Measurements from ENCODE around the gene RSKR. TPM values are rescaled to one million over a fixed set of nuclear protein-coding genes. Genes with fewer than 3 reads are reported as not detected.
"Not testable (repeated sequence)": the region's sequence is repeated elsewhere in the genome, so short reads cannot be mapped to it uniquely, and the experiment has no call there.

Gene RSKR
- total RNA-seq, 2 donors from 2014 or later: 29.7 to 32.2 TPM

DNA sequence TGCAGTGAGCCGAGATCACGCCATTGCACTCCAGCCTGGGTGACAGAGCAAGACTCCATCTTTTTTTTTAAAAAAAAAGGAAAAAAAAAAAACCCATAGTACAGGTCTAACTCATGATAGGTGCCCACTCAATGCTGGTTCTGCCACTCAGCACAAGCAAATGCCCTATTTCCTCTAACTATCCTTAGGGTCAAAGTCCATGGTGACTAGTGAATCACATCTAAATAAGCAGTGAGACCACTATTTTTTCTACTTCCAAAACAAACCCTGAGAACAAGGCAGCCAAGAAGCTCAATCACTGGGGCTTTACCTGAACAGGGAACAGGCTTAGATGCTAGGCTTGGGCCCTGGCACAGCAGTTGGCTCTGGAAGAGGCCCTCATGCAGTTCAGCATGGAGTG is 27.6 kb upstream of the RSKR start:
- Mint-ChIP-seq H3K9me3 (no peaks in the 10 kb centered on the region), H3K27ac (peak overlapping the region in 1 of 2 donors; percentile 85), H3K36me3 (peaks cover 42 to 57% of the 10 kb centered on the region in 2 donors)
- DNase-seq (ENCODE audit: low spot score in 2 of 2) (no peak), ATAC-seq (no peak)

DNA sequence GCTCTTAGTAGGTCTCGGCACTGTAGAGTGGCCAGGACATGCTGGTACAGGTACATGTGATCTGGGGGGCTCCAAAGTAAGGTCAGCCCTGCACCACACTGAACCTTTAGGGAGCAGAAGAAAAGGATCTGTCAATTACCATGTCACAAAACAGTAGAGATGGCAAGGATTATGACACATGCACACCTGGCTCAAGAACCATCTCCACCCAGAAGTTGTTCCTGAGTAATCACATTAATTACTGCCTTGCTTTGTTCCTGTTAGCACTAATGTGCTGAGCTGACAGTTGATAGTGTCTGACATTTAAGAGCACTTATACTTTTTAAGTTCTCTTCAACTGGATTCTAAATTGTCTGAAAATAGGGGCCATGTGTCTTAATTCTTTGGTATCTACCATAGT is 21.5 kb upstream of the RSKR start:
- Mint-ChIP-seq H3K36me3 (peaks cover 32 to 48% of the 10 kb centered on the region in 2 donors), H3K9me3 (no peaks in the 10 kb centered on the region), H3K27ac (no peak overlapping the region)
- ATAC-seq (no peak), DNase-seq (ENCODE audit: low spot score in 2 of 2) (no peak)

DNA sequence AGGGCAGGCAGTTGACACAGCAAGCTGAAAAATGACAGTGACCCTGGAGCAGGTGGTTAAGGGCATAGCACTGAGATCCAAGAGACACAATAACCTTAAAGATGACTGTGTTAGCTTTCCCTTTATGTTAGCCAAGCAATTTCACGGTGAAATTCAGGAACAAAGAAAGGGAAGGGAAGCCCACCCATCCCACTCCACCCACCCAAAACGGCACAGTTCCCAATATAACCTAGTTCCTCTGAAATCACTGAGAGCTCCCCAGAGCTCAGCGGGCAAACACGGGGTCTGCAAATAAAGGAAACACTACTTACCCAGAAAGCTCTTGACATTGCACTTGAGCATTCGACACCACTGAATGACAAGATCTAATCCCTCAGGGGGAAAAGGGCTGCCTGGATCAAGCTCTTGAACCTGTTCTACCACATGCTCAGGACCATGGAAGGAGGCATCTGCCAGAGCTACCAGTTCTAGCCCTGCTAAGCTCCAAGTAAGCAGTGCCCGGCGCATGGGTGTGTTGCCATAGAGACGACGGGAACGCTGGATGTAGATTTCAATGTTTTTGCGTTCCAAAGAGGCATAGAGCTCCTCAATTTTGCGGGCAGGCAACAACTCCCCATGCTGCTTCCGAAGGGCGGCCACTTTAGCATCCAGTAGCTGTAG is 20.4 kb upstream of the RSKR start:
- DNase-seq (ENCODE audit: low spot score in 2 of 2) (no peak), ATAC-seq (no peak)
- no peak overlapping the region for H3K27ac Mint-ChIP-seq
- H3K9me3 Mint-ChIP-seq: no peaks in the 10 kb centered on the region
- peaks cover 25 to 40% of the 10 kb centered on the region in 2 donors for H3K36me3 Mint-ChIP-seq

GRCh38 chr17:28626818-28627217 is 12.8 kb upstream of the RSKR start:
- DNase-seq (ENCODE audit: low spot score in 2 of 2): no peak
- peaks cover 6 to 15% of the 10 kb centered on the region in 2 donors for H3K36me3 Mint-ChIP-seq
- H3K27ac Mint-ChIP-seq: peak overlapping the region; percentile 49 to 58
- no peak for ATAC-seq
- no peaks in the 10 kb centered on the region for H3K9me3 Mint-ChIP-seq

DNA sequence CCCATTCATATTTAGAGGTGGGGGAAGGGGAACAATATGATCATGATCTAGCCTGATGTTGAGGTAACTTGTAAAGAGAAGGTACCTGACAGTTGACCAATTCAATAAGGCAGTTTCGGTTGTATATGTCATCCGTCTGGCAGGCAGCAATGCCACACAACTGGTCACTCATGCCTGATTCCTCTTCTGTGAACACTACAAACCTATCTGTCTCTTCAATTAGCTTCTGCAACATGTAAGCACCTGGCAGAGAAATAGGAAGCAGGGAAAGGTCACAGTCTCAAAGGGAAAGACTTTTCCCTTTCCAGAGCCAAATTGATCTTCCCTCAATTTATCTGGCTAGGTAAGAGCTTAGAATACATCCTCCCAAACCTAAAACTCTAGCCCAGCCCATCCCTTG is 10.2 kb upstream of the RSKR start:
- Mint-ChIP-seq H3K9me3 (no peaks in the 10 kb centered on the region), H3K27ac (no peak overlapping the region), H3K36me3 (peaks cover 6 to 22% of the 10 kb centered on the region in 2 donors)
- ATAC-seq (no peak), DNase-seq (ENCODE audit: low spot score in 2 of 2) (no peak)

GRCh38 chr17:28623696-28624095 is 9.7 kb upstream of the RSKR start:
- no peaks in the 10 kb centered on the region for H3K9me3 Mint-ChIP-seq
- no peak overlapping the region for H3K27ac Mint-ChIP-seq
- DNase-seq (ENCODE audit: low spot score in 2 of 2) (no peak), ATAC-seq (no peak)
- H3K36me3 Mint-ChIP-seq: peaks cover 6 to 22% of the 10 kb centered on the region in 2 donors

DNA sequence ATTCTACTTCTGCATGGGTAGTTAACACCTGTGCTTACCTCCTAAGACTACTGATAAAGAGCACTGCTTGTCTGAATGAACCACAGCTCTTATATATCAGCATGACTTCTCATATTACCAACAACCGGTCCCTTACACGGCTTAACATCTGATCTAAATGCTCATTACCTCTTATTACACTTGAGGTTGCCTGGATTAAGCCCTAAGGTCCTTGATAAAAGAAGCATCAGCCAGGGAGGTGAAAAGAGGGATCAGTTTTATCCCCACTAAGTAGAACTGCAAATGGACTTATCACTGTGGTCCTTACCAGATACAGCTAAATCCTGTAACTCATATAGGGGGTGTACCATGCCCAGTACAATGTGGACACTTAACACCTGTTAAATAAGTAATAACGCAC is 8.2 kb upstream of the RSKR start:
- Mint-ChIP-seq H3K36me3 (peaks cover 3 to 17% of the 10 kb centered on the region in 2 donors), H3K9me3 (no peaks in the 10 kb centered on the region), H3K27ac (no peak overlapping the region)
- DNase-seq (ENCODE audit: low spot score in 2 of 2) (no peak), ATAC-seq (no peak)

DNA sequence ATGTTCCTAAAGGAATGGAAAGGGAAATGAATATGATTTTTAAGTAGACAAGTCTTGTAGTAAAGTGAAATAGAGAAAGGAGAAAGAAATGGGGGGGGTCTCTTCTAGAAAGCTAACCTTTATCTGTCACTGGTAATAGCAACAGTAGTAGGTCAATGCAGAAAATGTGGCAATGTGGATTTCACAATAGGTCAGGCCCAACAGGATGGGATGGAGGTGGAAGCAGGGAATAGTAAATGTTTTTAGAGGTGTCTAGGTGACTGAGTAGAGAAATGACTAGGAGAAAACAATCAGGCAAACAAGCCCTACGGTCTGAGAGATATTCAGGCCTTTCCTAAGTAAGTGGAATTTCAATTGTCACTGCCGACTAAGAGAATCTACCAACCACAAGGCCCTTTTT is 6.0 kb upstream of the RSKR start:
- H3K36me3 Mint-ChIP-seq: peaks cover 4 to 17% of the 10 kb centered on the region in 2 donors
- H3K27ac Mint-ChIP-seq: no peak overlapping the region
- DNase-seq (ENCODE audit: low spot score in 2 of 2): no peak

DNA sequence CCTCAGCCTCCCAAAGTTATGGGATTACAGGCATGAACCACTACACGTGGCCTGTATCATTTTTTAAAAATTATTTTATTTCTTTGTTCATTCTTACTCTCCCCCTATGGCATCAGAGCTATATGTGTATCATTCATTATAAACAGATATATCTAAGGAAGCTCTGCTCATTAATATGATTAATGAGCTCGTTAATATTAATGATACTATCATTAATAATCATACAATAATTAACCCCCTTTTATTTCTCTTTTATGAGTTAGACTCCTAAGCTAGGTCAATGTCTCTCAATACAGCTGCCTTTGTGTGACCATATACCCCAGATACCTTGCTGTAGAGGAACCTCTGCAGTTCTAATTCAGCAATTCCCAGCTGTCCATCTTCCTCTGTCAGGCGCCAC is 4.5 kb upstream of the RSKR start:
- Mint-ChIP-seq H3K27ac (no peak overlapping the region), H3K36me3 (peaks cover 4 to 17% of the 10 kb centered on the region in 2 donors), H3K9me3 (no peaks in the 10 kb centered on the region)
- DNase-seq (ENCODE audit: low spot score in 2 of 2) (no peak), ATAC-seq (no peak)

More for the DNA sequence above, 6.0 kb upstream of the RSKR start:
- ATAC-seq: no peak
- H3K9me3 Mint-ChIP-seq: no peaks in the 10 kb centered on the region

DNA sequence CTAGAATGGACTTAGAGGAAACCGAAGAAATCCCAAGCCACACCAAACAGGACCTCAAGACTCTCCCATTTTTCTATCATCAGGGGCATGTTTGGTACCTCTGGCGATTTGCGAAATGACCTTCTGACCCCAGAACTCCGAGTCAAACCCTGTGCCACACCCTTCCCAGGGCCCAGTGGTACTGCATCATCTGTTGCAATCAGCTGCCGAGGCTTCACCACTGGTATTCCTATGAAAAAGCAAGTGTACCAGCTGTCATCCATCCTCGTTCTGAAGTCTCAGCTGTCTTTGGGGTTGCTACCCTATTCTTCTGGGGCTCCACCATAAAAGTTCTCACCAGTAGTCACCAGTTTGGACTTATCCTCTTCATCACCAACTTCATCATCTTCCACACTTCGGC is 2.3 kb upstream of the RSKR start:
- no peak overlapping the region for H3K27ac Mint-ChIP-seq
- H3K9me3 Mint-ChIP-seq: no peaks in the 10 kb centered on the region
- DNase-seq (ENCODE audit: low spot score in 2 of 2) (no peak), ATAC-seq (no peak)
- H3K36me3 Mint-ChIP-seq: peaks cover 4 to 13% of the 10 kb centered on the region in 2 donors

DNA sequence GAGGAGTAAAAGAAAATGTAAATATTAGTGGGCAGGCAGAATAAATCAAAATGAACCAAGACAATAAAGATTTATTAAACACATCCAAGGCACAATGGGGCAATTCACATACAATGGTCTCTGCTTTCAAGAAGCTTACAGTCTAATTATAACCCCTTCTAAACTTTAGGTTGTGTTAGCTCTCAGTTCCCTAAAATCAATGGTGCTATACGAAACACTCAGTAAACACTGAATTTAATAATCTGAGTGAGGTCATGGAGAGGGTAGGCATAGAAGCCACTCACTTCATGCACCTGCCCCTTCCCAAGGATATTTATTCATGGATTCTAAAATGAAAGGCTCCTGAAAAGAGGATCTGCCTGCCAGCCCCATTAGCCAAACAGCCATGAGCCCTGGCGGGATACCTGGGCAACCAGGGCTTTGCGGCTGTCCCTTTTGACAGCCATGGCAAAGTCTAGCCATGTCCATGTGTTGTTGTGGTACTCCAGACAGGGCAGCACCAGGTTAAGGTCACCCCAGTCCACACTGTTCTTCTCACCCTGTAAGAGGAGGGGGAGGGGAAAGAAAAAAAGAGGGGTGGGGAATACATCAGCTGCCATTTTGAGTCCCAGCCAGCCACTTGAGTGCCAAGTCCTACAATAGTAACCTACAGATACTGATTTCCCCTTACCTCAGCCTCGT is 1.4 kb upstream of the RSKR start:
- no peak for DNase-seq (ENCODE audit: low spot score in 2 of 2)
- peak overlapping the region in 1 of 2 donors; percentile 67 for H3K27ac Mint-ChIP-seq
- H3K36me3 Mint-ChIP-seq: peaks cover 4 to 11% of the 10 kb centered on the region in 2 donors
- ATAC-seq: no peak
- no peaks in the 10 kb centered on the region for H3K9me3 Mint-ChIP-seq

DNA sequence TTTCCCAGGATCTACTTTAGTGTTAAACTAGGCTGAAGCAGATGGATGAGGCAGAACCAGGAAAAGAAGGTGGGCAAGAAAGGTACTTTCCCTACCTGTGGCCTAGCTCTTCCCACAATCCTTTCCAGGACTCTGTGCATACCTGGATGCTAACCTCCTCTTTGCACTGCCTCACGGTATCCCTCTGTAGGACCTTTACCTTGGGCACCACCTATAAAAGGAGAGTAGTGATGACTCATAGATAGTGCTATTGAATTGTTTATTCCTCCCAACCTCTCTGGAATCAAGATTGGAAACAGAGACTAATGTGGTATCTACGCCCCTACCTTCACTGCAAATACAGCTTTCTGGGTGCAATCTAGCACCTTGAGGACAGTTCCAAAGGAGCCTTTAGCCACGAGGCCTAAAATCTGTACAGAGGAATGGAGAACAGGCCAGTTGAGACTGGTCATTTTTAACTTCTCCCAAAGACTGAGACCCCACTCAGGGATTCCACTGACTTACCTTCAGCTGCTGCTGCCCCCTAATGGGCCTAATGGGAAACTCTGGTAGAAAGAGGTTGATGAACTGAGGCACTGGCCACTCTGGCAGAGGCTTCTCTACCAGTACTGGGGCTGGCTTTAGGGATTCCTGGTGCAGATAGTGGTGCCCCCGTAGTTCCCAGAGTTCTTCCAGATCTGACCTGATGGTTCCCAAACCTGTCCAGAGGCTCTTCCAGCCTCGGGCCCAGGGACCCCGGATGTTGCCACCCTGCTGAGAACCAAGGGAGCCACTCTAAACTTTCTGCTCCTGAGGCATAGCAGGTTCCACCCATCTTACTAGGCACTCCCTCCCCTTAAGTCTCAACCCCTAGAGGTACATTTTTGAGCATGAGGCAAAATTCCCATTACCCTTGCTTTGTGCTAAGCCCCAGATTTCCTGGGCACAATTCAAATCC is 781 bp downstream of the RSKR start:
- DNase-seq (ENCODE audit: low spot score in 2 of 2): peak in 1 of 2 donors; percentile 21
- peak overlapping the region in 1 of 2 donors; percentile 38 for H3K27ac Mint-ChIP-seq

DNA sequence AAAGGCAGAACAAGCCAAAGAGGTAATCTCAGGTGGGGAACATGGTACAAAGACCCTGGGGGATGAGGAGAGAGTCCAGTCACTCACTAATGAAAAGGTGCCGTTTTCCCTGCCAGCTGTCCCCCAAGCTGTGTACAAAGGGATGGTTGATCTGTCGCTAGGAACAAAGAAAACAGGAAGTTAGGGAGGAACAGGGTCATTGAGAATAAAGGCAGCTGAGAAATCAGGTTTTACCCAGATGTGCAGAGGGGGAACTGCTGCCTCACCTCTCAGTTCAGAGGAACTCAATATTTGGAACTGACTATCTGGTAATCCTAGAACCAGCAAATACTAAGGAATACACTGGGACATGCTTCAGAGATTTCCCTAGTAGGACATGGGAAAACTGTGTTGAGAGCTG is 1.5 kb downstream of the RSKR start:
- Mint-ChIP-seq H3K27ac (peak overlapping the region in 1 of 2 donors; percentile 57), H3K36me3 (peaks cover 4 to 7% of the 10 kb centered on the region in 2 donors), H3K9me3 (no peaks in the 10 kb centered on the region)
- no peak for ATAC-seq
- no peak for DNase-seq (ENCODE audit: low spot score in 2 of 2)

More for the DNA sequence above, 781 bp downstream of the RSKR start:
- H3K36me3 Mint-ChIP-seq: peaks cover 4 to 7% of the 10 kb centered on the region in 2 donors
- H3K9me3 Mint-ChIP-seq: no peaks in the 10 kb centered on the region
- ATAC-seq: peak; percentile 58 to 59

- DNase-seq (ENCODE audit: low spot score in 2 of 2) (no peak), ATAC-seq (no peak)
- peaks cover 0 to 11% of the 10 kb centered on the region in 2 donors for H3K36me3 Mint-ChIP-seq
- H3K27ac Mint-ChIP-seq: peak overlapping the region; percentile 40 to 62
- no peaks in the 10 kb centered on the region for H3K9me3 Mint-ChIP-seq
Observed at GRCh38 chr17:28610376-28610775, 3.6 kb downstream of the RSKR start.

DNA sequence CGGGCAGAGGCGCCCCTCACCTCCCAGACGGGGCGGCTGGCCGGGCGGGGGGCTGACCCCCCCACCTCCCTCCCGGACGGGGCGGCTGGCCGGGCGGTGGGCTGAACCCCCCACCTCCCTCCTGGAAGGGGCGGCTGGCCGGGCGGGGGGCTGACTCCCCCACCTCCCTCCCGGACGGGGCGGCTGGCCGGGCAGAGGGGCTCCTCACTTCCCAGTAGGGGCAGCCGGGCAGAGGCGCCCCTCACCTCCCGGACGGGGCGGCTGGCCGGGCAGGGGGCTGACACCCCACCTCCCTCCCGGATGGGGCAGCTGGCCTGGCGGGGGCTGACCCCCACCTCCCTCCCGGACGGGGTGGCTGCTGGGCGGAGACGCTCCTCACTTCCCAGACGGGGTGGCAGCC is 10.0 kb downstream of the RSKR start:
- DNase-seq (ENCODE audit: low spot score in 2 of 2); H3K9me3 Mint-ChIP-seq; H3K36me3 Mint-ChIP-seq; H3K27ac Mint-ChIP-seq; ATAC-seq: not testable (repeated sequence)

GRCh38 chr17:28599311-28600184 is 14.4 kb downstream of the RSKR start:
- Mint-ChIP-seq H3K36me3 (peaks cover 18% of the 10 kb centered on the region in 2 donors), H3K27ac (peak overlapping the region; percentile 97), H3K9me3 (no peaks in the 10 kb centered on the region)
- ATAC-seq (peak; percentile 76 to 85), DNase-seq (ENCODE audit: low spot score in 2 of 2) (peak; percentile 55 to 79)

All from activated naive CD4-positive, alpha-beta T cell treated with anti-CD3 and anti-CD28 coated beads, Interleukin-2, amount 50 U/mL, for 72 hours (primary cell).